ENCODE results near the gene TBC1D10B. TPM values are rescaled to one million over a fixed set of nuclear protein-coding genes. Genes with fewer than 3 reads are reported as not detected.

The TBC1D10B gene
- total RNA-seq, 1 donor from 2014 or later, result 23.3 TPM

DNA sequence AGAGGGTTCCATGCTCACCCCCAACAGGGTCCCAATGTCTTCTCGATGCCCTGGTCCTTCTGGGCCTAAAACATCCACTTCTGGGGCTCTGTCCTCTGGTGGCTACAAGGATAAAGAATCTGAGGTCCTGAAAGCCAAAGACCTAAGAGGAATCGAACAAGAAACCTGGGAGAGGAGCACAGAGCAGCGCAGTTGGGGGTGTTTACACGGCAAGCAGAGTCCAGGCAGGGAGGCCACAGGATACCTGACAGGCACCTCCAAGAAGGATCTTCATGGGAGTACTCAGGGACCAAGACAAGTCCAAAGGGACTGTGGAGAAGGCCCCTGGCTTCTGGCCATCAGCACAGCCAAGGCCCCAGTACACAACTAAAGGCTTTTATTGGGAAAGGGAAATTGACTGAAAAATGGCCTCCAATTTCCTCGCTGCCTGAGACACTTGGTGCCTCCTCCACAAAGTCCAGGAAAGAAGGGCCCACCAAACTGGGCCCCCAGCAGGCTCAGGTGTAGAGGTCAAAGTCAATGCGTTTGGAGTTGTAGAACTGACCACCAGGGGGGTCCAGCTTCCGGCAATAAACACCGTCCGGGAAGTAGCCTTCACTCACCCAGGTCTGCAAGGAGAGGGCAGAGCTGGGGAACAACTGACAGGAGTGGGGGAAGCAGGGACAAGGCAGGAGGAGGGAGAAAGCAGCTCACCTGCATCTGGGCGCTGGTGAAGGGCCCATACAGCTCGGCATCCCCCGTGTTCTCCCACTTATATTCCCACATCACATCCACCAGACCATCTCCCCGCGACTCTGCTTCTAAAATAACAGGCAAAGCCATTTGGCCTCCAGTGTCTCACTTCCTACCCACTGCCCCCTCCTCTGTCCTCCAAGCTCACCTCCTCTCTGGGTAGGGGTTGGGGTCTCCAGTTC, 17.5 kb downstream of the TBC1D10B start:
- Histone ChIP-seq H3K4me3 (no peak overlapping the region), H3K36me3 (peaks cover 52% of the 10 kb centered on the region), H3K27me3 (ENCODE audit: low read depth) (no peaks in the 10 kb centered on the region), H3K4me1 (peaks cover 57% of the 10 kb centered on the region), H3K9me3 (replicated peaks) (no peaks in the 10 kb centered on the region), H3K27ac (replicated peaks) (peak overlapping the region; percentile 74)
- TF ChIP-seq, protein P1, sequence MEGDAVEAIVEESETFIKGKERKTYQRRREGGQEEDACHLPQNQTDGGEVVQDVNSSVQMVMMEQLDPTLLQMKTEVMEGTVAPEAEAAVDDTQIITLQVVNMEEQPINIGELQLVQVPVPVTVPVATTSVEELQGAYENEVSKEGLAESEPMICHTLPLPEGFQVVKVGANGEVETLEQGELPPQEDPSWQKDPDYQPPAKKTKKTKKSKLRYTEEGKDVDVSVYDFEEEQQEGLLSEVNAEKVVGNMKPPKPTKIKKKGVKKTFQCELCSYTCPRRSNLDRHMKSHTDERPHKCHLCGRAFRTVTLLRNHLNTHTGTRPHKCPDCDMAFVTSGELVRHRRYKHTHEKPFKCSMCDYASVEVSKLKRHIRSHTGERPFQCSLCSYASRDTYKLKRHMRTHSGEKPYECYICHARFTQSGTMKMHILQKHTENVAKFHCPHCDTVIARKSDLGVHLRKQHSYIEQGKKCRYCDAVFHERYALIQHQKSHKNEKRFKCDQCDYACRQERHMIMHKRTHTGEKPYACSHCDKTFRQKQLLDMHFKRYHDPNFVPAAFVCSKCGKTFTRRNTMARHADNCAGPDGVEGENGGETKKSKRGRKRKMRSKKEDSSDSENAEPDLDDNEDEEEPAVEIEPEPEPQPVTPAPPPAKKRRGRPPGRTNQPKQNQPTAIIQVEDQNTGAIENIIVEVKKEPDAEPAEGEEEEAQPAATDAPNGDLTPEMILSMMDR (IDR thresholded peaks at IDR 0.05; ENCODE audit: borderline replicate concordance), result no peak
- intact Hi-C loops (cut with micrococcal nuclease), result no loop called here
- no peak for DNase-seq

DNA sequence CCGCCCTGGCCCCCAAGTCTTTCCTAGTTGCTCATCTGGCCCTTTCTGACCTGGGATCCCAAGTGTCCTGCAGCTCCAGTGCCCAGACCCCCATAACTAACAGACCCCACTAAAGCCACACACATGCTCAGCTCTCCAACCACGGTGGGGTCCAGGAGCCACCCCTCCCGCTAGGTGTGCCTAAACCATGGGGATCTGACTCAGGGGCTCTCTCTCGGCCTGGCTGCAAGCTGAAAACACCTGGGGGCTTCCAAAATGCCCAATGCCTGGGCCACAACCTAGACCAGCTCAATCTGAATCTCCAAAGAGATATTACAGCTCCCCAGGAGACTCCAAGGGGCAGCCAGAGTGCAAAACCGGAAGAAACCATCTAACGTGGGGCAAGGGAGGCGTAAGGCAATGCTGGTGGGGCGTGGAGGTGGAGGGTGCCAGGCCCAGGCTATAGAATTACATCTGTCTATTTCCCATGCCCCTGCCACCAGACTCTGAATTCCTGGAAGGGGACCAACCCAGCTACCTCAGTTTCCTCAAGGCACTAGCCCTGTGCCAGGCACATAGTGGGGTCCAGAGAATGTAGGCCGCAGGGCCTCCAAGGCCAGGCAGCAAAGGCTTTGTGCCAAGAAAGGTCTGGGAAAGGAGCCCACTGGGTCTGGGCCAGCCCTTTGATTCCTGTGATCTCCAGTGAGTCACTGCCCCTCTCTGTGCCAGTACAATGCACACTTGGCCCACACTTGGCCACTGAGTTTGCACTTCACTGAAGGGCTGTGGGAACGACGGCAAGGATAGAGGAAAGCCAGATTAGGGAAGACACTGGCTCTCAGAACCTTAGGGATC, 18.5 kb downstream of the TBC1D10B start:
- H3K4me1 ChIP-seq, result peaks cover 55% of the 10 kb centered on the region
- intact Hi-C loops (cut with micrococcal nuclease), result no loop called here
- no peaks in the 10 kb centered on the region for H3K9me3 ChIP-seq (replicated peaks)

DNA sequence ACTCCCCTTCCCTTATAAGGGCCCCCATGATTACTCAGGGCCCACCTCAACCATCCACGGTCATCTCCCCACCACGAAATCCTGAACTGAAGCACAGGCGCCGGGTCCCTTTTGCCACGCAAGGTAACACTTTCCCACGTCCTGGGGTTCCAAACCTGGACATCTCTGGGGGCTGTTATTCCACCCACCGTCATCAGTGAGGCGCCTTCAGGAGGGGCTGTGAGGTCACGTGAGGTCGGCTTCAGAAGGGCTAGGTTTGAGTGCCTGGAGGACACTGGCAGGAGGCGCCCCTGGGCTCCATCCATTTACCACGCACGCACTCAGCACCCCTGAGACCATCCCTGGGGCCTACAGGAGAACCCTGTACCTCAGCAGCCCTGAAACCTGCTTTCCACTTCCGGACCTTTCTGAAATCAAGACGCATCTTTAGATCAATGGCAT, 19.3 kb downstream of the TBC1D10B start:
- H3K27me3 ChIP-seq (ENCODE audit: low read depth), result no peaks in the 10 kb centered on the region
- no peaks in the 10 kb centered on the region for H3K9me3 ChIP-seq (replicated peaks)
- no peak overlapping the region for H3K27ac ChIP-seq (replicated peaks)
- H3K36me3 ChIP-seq, result peaks cover 47% of the 10 kb centered on the region
- no peak for DNase-seq
- peaks cover 47% of the 10 kb centered on the region for H3K4me1 ChIP-seq
- TF ChIP-seq, protein P1 (IDR thresholded peaks at IDR 0.05; ENCODE audit: borderline replicate concordance), result no peak
- H3K4me3 ChIP-seq, result no peak overlapping the region
- intact Hi-C loops (cut with micrococcal nuclease), result no loop called here

More for the DNA sequence above, 18.5 kb downstream of the TBC1D10B start:
- H3K4me3 ChIP-seq, result no peak overlapping the region
- peak overlapping the region; percentile 74 for H3K27ac ChIP-seq (replicated peaks)
- no peaks in the 10 kb centered on the region for H3K27me3 ChIP-seq (ENCODE audit: low read depth)
- H3K36me3 ChIP-seq, result peaks cover 47% of the 10 kb centered on the region
- DNase-seq, result peak; percentile 76
- TF ChIP-seq, protein P1 (IDR thresholded peaks at IDR 0.05; ENCODE audit: borderline replicate concordance), result no peak

DNA sequence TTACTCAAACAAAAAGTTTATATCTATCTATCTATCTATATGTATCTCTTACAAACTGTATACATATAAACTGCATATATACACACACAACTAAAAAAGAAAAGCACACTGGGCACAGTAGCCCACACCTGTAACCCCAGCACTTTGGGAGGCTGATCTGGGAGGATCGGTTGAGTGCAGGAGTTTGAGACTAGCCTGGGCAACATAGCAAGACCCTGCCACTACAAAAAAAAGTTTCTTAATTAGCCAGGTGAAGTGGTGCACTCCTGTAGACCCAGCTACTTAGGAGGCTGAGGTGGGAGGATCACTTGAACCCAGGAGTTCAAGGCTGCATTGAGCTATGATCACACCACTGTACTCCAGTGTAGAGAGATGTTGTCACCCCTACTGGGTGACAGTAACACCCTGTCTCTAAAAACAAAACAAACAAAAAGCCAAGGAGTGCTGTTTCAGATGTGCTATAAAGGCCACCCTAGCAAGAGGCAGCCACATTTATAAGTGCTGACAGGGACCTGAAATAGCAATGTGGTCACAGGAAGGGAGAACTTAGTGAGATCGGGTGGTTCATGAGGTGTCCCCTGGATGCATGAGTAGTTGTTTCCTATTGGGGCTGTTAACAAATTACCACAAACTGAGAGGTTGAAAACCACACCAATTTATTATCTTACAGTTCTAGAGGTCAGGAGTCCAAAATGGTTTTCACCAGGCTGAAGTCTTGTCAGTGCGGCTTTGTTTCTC, 20.0 kb downstream of the TBC1D10B start:
- H3K36me3 ChIP-seq, result peaks cover 47% of the 10 kb centered on the region
- no peaks in the 10 kb centered on the region for H3K9me3 ChIP-seq (replicated peaks)
- TF ChIP-seq, protein P1 (IDR thresholded peaks at IDR 0.05; ENCODE audit: borderline replicate concordance), result no peak
- H3K27ac ChIP-seq (replicated peaks), result no peak overlapping the region
- peaks cover 40% of the 10 kb centered on the region for H3K4me1 ChIP-seq
- H3K4me3 ChIP-seq, result no peak overlapping the region
- H3K27me3 ChIP-seq (ENCODE audit: low read depth), result no peaks in the 10 kb centered on the region
- intact Hi-C loops (cut with micrococcal nuclease), result no loop called here
- no peak for DNase-seq

DNA sequence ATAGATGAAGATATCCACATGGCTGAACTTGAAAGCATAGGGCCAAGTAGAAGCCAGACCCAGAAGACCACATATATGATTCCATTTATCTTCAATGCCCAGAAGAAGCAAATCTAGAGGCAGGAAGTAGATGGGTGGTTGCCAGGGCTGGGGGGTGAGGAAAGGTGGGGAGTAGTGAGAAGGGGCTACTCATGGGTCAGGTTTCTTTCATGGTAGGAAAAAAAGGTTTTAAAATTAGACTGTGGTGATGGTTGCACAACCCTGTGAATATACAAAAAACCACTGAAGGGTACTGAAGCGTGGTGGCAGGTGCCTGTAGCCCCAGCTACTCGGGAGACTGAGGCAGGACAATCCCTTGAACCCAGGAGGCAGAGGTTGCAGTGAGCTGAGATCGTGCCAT, 20.6 kb downstream of the TBC1D10B start:
- DNase-seq, result no peak
- Histone ChIP-seq H3K4me1 (peaks cover 36% of the 10 kb centered on the region), H3K36me3 (peaks cover 47% of the 10 kb centered on the region), H3K27ac (replicated peaks) (peak overlapping the region; percentile 19), H3K9me3 (replicated peaks) (no peaks in the 10 kb centered on the region), H3K27me3 (ENCODE audit: low read depth) (no peaks in the 10 kb centered on the region), H3K4me3 (no peak overlapping the region)
- intact Hi-C loops (cut with micrococcal nuclease), result no loop called here
- TF ChIP-seq, protein P1 (IDR thresholded peaks at IDR 0.05; ENCODE audit: borderline replicate concordance), result no peak

Measured in left ventricle myocardium inferior (tissue), 1 donor.